Ovary (tissue), 3 donors: ENCODE measurements around the gene PON3.

ENCODE experiments used
- CTCF ChIP-seq, 3 donors: fragments of 450-650 bp in 2 of 3; fragments of 200-600 bp in 1 of 3; IDR thresholded peaks; one replicate each; pipeline versions ENCODE4 v1.5.1 to v1.8.0; 2016 to 2022; ENCODE audit warnings: antibody characterized with exemption in 3 of 3, mild to moderate bottlenecking in 1 of 3
- POLR2A ChIP-seq: fragments of 450-650 bp; IDR thresholded peaks from one replicate; pipeline ENCODE4 v1.6.1; 2017; ENCODE audit warnings: antibody characterized with exemption, mild to moderate bottlenecking, moderate library complexity
- donor health status: DM: no; HTN: no; CAD: no.

GRCh38 chr7:95330204-95330960, 65.8 kb downstream of the PON3 start:
- TF ChIP-seq CTCF (IDR thresholded peaks at IDR 0.05) (no peak), POLR2A (no peak)
